ENCODE data around the gene SERTAD3.

- TF ChIP-seq CTCF (IDR thresholded peaks at IDR 0.05; ENCODE audit: low read depth, low read length, poor library complexity, severe bottlenecking), result no peak
- no peak for TF ChIP-seq EZH2phosphoT487 (IDR thresholded peaks at IDR 0.05; ENCODE audit: borderline replicate concordance, low read length)
Observed at GRCh38 chr19:40489882-40490230, 45.7 kb upstream of the SERTAD3 start.

Data from DOHH2 (cell line).